HCT116 (cell line): ENCODE data around the gene ACADS. TPM values are rescaled to one million over a fixed set of nuclear protein-coding genes. Genes with fewer than 3 reads are reported as not detected.

Source experiments
- ATAC-seq: fragments of 200-7000 bp; cut with Tn5 transposase; 2 replicates; pipeline ENCODE4 v1.9.1; 2020; ENCODE audit warnings: mild to moderate bottlenecking, moderate library complexity
- BruUV-seq: library from RNA; stranded (reverse); fragments of 400-500 nt; replicated peaks from 2 replicates; lab custom pipeline; 2021; lab: Mats Ljungman, UMichigan
- CTCF ChIA-PET: fragments of 300-600 bp; sonication (Branson Sonifier 250); formaldehyde crosslinking; loops from one replicate; lab custom pipeline; 2021; ENCODE audit warnings: antibody characterized with exemption; lab: Charles Lee
- POLR2A ChIA-PET: fragments of 300-600, 350-600 bp; sonication (Branson Sonifier 250); formaldehyde crosslinking; loops from one replicate; lab custom pipeline; 2021; ENCODE audit warnings: antibody characterized with exemption; lab: Charles Lee
- RAD21 ChIA-PET, 2 experiments: fragments of 300-600 bp; sonication (Branson Sonifier 250); formaldehyde crosslinking; loops; one replicate each; lab custom pipeline; 2023; ENCODE audit warnings: low total read pairs in 2 of 2; ENCODE audit not compliant: uncharacterized antibody in 2 of 2, unreplicated experiment in 2 of 2, low non-redundant PET in 1 of 2; lab: Charles Lee
- DNase-seq: peaks from one replicate; pipeline ENCODE4 v3.0.0-alpha.2; 2010; ENCODE audit warnings: low read depth, low spot score
- H2AFZ ChIP-seq: fragments of 200-600 bp; shearing (Covaris generic), sonication (generic); 2 replicates; pipeline ENCODE4 v1.6.1; 2017; ENCODE audit warnings: low read depth, mixed run types, mixed read lengths, antibody characterized with exemption, low read length; ENCODE audit not compliant: poor library complexity, severe bottlenecking
- H3K27ac ChIP-seq: 2 replicates; pipeline ENCODE4 v1.5.1; 2012; ENCODE audit warnings: low read depth, low read length
- H3K27me3 ChIP-seq: fragments of 200-600 bp; sonication (generic); 2 replicates; pipeline ENCODE4 v1.6.1; 2016; ENCODE audit warnings: mixed run types, low read length, mixed read lengths; ENCODE audit not compliant: insufficient read depth
- H3K36me3 ChIP-seq, 2 experiments: fragments of 200-500 bp in 1 of 2; fragments of 200-600 bp in 1 of 2; sonication (Bioruptor generic) in 1 of 2; sonication (generic) in 1 of 2; 2 replicates each; pipeline versions ENCODE4 v1.5.1 to v1.6.1; 2014 to 2016; ENCODE audit warnings: low read length in 2 of 2, inconsistent platforms in 1 of 2, mixed read lengths in 1 of 2, mixed run types in 1 of 2; ENCODE audit not compliant: insufficient read depth in 2 of 2, control insufficient read depth in 1 of 2
- H3K4me1 ChIP-seq, 2 experiments: fragments of 200-600 bp in 1 of 2; sonication (generic) in 1 of 2; 2 replicates each; pipeline versions ENCODE4 v1.5.1 to v1.6.1; 2012 to 2017; ENCODE audit warnings: low read length in 2 of 2, inconsistent platforms in 1 of 2, mild to moderate bottlenecking in 1 of 2, mixed read lengths in 1 of 2, mixed run types in 1 of 2, moderate library complexity in 1 of 2; ENCODE audit not compliant: insufficient read depth in 2 of 2, control insufficient read depth in 1 of 2
- H3K4me2 ChIP-seq: fragments of 200-600 bp; sonication (generic); 2 replicates; pipeline ENCODE4 v1.6.1; 2017; ENCODE audit warnings: mixed run types, low read length, mixed read lengths
- H3K4me3 ChIP-seq, 2 experiments: fragments of 200-600 bp in 1 of 2; sonication (generic) in 1 of 2; replicated peaks in 1 of 2; 2 replicates each; pipeline ENCODE4 v1.5.1; 2011 to 2016; ENCODE audit warnings: low read length in 2 of 2, control low read depth in 1 of 2, low read depth in 1 of 2, mild to moderate bottlenecking in 1 of 2, mixed read lengths in 1 of 2, mixed run types in 1 of 2
- H3K79me2 ChIP-seq: fragments of 200-600 bp; sonication (generic); 2 replicates; pipeline ENCODE4 v1.6.1; 2017; ENCODE audit warnings: mild to moderate bottlenecking, mixed run types, low read length, moderate library complexity, mixed read lengths; ENCODE audit not compliant: insufficient read depth
- H3K9ac ChIP-seq: fragments of 200-600 bp; sonication (generic); 2 replicates; pipeline ENCODE4 v1.6.1; 2016; ENCODE audit warnings: low read length, mixed read lengths
- H3K9me2 ChIP-seq: fragments of 200-600 bp; sonication (generic), shearing (Covaris generic); 2 replicates; pipeline ENCODE4 v1.6.1; 2017; ENCODE audit warnings: mixed run types, mild to moderate bottlenecking, moderate library complexity; ENCODE audit not compliant: insufficient read depth
- H3K9me3 ChIP-seq, 2 experiments: fragments of 200-500 bp in 1 of 2; fragments of 200-600 bp in 1 of 2; sonication (Bioruptor generic) in 1 of 2; sonication (generic) in 1 of 2; 2 replicates each; pipeline ENCODE4 v1.6.1; 2014 to 2017; ENCODE audit warnings: low read length in 2 of 2, mixed read lengths in 2 of 2, inconsistent platforms in 1 of 2, low read depth in 1 of 2, mild to moderate bottlenecking in 1 of 2, mixed run types in 1 of 2, moderate library complexity in 1 of 2; ENCODE audit not compliant: control insufficient read depth in 1 of 2, insufficient read depth in 1 of 2
- H4K20me1 ChIP-seq: fragments of 200-600 bp; sonication (generic), shearing (Covaris generic); 2 replicates; pipeline ENCODE4 v1.6.1; 2017; ENCODE audit warnings: mixed run types, mild to moderate bottlenecking, moderate library complexity; ENCODE audit not compliant: insufficient read depth
- ATF3 ChIP-seq: IDR thresholded peaks from 2 replicates; pipeline ENCODE4 v1.6.1; 2012
- CEBPB ChIP-seq: IDR thresholded peaks from 2 replicates; pipeline ENCODE4 v1.6.1; 2012; ENCODE audit warnings: low read depth
- CTCF ChIP-seq, 3 experiments: fragments of 200-600 bp in 1 of 3; sonication (generic) in 1 of 3; IDR thresholded peaks in 2 of 3; conservative IDR thresholded peaks in 1 of 3; 2 replicates each; pipeline ENCODE4 v1.5.1; 2012 to 2017; ENCODE audit warnings: low read depth in 2 of 3, low read length in 2 of 3, antibody characterized with exemption in 1 of 3, borderline replicate concordance in 1 of 3, control low read depth in 1 of 3, mild to moderate bottlenecking in 1 of 3, mixed read lengths in 1 of 3, mixed run types in 1 of 3, moderate library complexity in 1 of 3; ENCODE audit not compliant: insufficient read depth in 1 of 3
- POLR2AphosphoS5 ChIP-seq: IDR thresholded peaks from 2 replicates; pipeline ENCODE4 v1.6.1; 2011; ENCODE audit warnings: mild to moderate bottlenecking, low read depth, low read length, moderate library complexity
- SIN3A ChIP-seq: IDR thresholded peaks from 2 replicates; pipeline ENCODE4 v1.6.1; 2012; ENCODE audit warnings: low read depth
- TCF7L2 ChIP-seq: IDR thresholded peaks from 2 replicates; pipeline ENCODE4 v1.7.0; 2011; ENCODE audit warnings: borderline replicate concordance, inconsistent platforms; ENCODE audit not compliant: insufficient read depth, insufficient read length; ENCODE audit errors: extremely low read depth
- YY1 ChIP-seq: IDR thresholded peaks from 2 replicates; pipeline ENCODE4 v1.6.1; 2011; ENCODE audit warnings: low read length, low read depth, moderate library complexity, mild to moderate bottlenecking; ENCODE audit not compliant: insufficient replicate concordance; ENCODE audit errors: extremely low read depth
- ZBTB33 ChIP-seq: IDR thresholded peaks from 2 replicates; pipeline ENCODE4 v1.6.1; 2011; ENCODE audit warnings: mild to moderate bottlenecking, low read length, moderate library complexity; ENCODE audit not compliant: insufficient replicate concordance; ENCODE audit errors: extremely low read depth
- intact Hi-C: fragments of 100-400 bp; cut with micrococcal nuclease; formaldehyde crosslinking; loops from 2 replicates; pipeline ENCODE4 v1.10.0; 2022
- total RNA-seq: library from RNA; stranded (reverse); gene quantifications from one replicate; pipeline ENCODE4 v1.2.1, GENCODE V29; 2021; ENCODE audit not compliant: unreplicated experiment

The ACADS gene
- total RNA-seq, 1 experiment from 2014 or later: 21.4 TPM

- H3K27me3 ChIP-seq: no peaks in the 10 kb centered on the region
- ChIA-PET RAD21 (interaction anchor here in 1 of 2 experiments (0.7 kb wide), 1 partner anchor 18 kb away, joined by 3 read pairs; no protein-coding TSS in a partner anchor), CTCF (no interaction called here), POLR2A (no interaction called here)
- H3K4me1 ChIP-seq: peaks cover 6 to 7% of the 10 kb centered on the region in 2 experiments; a peak in 3 of 4 replicates
- no peak overlapping the region for H3K9ac ChIP-seq
- H3K79me2 ChIP-seq: peaks cover 5% of the 10 kb centered on the region
- BruUV-seq: no TSS peak
- TF ChIP-seq TCF7L2: no peak
- TF ChIP-seq CTCF (IDR thresholded peaks at IDR 0.05 in 2 of 3, conservative IDR thresholded peaks at IDR 0.05 in 1 of 3; ENCODE audit: borderline replicate concordance in 1 of 3, insufficient read depth in 1 of 3, low read depth in 2 of 3, low read length in 2 of 3): no peak
- no peak for TF ChIP-seq ZBTB33
- TF ChIP-seq CEBPB: no peak
- TF ChIP-seq POLR2AphosphoS5: no peak
- TF ChIP-seq YY1: no peak
- no peak for TF ChIP-seq ATF3
- no peak for TF ChIP-seq SIN3A
- no peak overlapping the region for H3K4me2 ChIP-seq
- peaks cover 5 to 21% of the 10 kb centered on the region in 2 experiments; a peak in 3 of 4 replicates for H3K36me3 ChIP-seq
- H3K4me3 ChIP-seq: no peak overlapping the region
- no peaks in the 10 kb centered on the region for H4K20me1 ChIP-seq
- DNase-seq: no peak
- no peaks in the 10 kb centered on the region for H3K9me3 ChIP-seq
- H3K27ac ChIP-seq: no peak overlapping the region
- no peak overlapping the region for H2AFZ ChIP-seq
- no peaks in the 10 kb centered on the region for H3K9me2 ChIP-seq
- no peak for ATAC-seq
- intact Hi-C loops: no loop called here
These were observed 19.6 kb upstream of the ACADS start for GRCh38 chr12:120706029-120706428.
